Lower leg skin (tissue), 3 donors: ENCODE data around the gene DUSP5.
"Not testable (repeated sequence)": the region's sequence is repeated elsewhere in the genome, so short reads cannot be mapped to it uniquely, and the experiment has no call there.

Experiments used
- CTCF ChIP-seq, 3 donors: fragments of 450-650 bp; IDR thresholded peaks; one replicate each; pipeline ENCODE4 v1.5.1; 2016; ENCODE audit warnings: antibody characterized with exemption in 3 of 3, mild to moderate bottlenecking in 3 of 3, moderate library complexity in 2 of 3
- POLR2A ChIP-seq, 2 donors: fragments of 450-650 bp; IDR thresholded peaks; one replicate each; pipeline ENCODE4 v1.6.1; 2016 to 2017; ENCODE audit warnings: antibody characterized with exemption in 2 of 2, mild to moderate bottlenecking in 1 of 2, moderate library complexity in 1 of 2

- not testable (repeated sequence) for TF ChIP-seq POLR2A, CTCF (IDR thresholded peaks at IDR 0.05)
Measured at GRCh38 chr10:110468258-110468657, 29.4 kb upstream of the DUSP5 start.
